Panc1 (cell line): ENCODE results near the gene BICD2.

Source experiments
- CTCF ChIP-seq: fragments of 450-650 bp; IDR thresholded peaks from 2 replicates; pipeline ENCODE4 v1.5.1; 2017; ENCODE audit warnings: mild to moderate bottlenecking
- POLR2AphosphoS5 ChIP-seq: IDR thresholded peaks from 2 replicates; pipeline ENCODE4 v1.6.1; 2012; ENCODE audit warnings: mild to moderate bottlenecking, low read depth, low read length, moderate library complexity
- REST ChIP-seq, 2 experiments: IDR thresholded peaks; 2 replicates each; pipeline ENCODE4 v1.6.1; 2011 to 2012; ENCODE audit warnings: low read depth in 2 of 2, control low read depth in 1 of 2, low read length in 1 of 2, mild to moderate bottlenecking in 1 of 2, moderate library complexity in 1 of 2; ENCODE audit not compliant: insufficient read depth in 1 of 2
- SIN3A ChIP-seq: IDR thresholded peaks from 2 replicates; pipeline ENCODE4 v1.6.1; 2012; ENCODE audit warnings: low read depth, mild to moderate bottlenecking, low read length, moderate library complexity, borderline replicate concordance; ENCODE audit not compliant: insufficient read depth
- TCF7L2 ChIP-seq: IDR thresholded peaks from 2 replicates; pipeline ENCODE4 v1.6.1; 2011; ENCODE audit warnings: mild to moderate bottlenecking, low read depth, low read length, inconsistent platforms

- TF ChIP-seq CTCF (no peak), POLR2AphosphoS5 (no peak), REST (IDR thresholded peaks at IDR 0.05; ENCODE audit: insufficient read depth in 1 of 2, low read depth in 2 of 2, low read length in 1 of 2) (no peak), SIN3A (no peak), TCF7L2 (no peak)
Measured at GRCh38 chr9:92770360-92770995, 5.8 kb upstream of the BICD2 start.
